GM19455 (cell line): ENCODE measurements around the gene KBTBD7.
"Not testable (repeated sequence)": the region's sequence is repeated elsewhere in the genome, so short reads cannot be mapped to it uniquely, and the experiment has no call there.

ENCODE experiments used
- ATAC-seq: cut with Tn5 transposase; IDR thresholded peaks from one replicate; pipeline ENCODE4 v1.9.1; 2021; ENCODE audit not compliant: unreplicated experiment

Gene KBTBD7

DNA sequence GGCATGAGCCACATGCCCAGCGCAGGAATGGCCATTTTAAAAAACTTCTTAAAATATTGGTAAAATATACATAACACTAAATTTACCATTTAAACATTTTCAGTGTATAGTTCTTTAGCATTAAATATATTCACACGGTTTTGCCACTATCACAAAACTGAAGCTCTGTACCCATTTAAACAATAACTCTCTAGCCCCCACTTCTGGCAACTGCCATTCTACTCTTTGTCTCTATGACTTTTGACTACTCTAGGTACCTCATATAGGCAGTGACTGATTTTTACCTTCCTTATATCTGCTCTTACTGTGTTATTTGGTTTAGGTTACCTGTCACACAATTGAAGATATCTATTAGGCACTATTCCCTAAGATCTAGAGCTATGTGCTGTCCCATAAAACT lies 2.3 kb upstream of the KBTBD7 start:
- no peak for ATAC-seq

DNA sequence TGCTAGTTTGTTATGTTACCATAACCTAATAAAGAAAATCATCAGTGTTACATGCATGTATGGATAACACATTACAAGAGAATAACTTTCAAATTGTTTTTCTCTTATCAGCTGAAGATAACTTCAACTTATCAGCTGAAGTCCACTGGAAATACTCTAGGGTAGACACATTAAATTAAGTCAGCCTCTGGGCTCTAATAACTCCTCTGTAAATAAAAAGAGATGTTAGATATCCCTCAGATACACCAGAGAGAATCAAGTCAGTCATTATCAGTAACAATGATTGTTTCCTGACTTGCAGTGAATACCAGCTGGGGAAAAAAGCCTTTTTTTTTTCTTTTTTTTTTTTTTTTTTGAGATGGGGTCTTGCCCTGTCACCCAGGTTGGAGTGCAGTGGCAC lies 1.6 kb upstream of the KBTBD7 start:
- no peak for ATAC-seq

DNA sequence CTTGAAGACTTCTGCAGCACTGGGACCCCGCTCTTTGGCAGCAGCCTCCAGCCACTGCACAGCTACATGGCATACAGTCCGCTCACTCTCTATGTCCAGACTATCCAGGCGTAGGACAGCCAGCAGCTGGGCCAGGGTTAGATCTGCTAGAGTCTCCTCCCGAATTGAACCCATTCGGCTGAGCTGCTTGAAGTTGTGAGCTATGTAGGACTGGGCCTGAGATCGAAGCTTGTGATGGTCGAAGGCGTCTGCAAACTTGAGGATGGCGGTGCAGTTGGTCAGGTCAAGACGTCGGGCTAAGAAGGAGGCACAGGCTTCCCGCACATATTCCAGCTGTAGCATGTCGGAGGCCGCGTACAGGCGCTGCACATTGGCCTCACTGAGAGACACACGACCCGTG lies 900 bp downstream of the KBTBD7 start:
- ATAC-seq, result no peak

DNA sequence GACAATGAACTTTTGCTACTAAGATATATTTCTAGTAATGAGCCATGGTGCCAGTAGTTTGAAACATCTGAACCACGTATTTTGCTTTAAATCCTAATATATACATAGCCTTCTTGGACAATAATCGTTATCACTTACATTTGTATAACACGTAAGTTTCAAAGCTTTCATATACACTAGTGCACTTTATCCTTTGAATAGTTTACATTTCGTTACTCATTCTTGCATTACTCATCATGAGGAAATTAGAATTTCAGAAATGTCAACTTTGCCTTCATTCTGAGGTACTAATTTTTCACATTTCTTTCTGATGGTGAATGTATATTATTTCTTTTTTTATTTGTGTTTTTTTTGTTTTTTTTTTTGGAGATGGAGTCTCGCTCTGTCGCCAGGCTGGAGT lies 5.8 kb downstream of the KBTBD7 start:
- ATAC-seq, result no peak

DNA sequence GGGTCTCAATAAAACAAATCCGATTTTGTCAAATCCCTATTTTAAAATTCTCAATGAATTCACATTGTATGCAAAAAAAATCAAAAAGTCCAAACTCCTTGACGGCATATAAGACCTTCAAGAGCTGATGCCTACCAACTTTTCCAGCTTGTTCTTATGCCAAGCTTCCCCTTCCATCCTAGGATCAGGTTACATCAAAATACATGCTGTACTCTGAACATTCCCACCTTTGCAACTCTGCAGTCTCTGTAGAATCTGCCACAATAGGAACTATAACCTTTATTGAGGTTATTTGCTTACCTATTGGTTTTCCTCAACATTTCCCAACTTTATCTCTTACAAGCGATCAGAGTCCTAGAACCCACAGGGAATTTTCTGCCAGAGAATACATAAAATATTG lies 7.9 kb downstream of the KBTBD7 start:
- ATAC-seq, result no peak

DNA sequence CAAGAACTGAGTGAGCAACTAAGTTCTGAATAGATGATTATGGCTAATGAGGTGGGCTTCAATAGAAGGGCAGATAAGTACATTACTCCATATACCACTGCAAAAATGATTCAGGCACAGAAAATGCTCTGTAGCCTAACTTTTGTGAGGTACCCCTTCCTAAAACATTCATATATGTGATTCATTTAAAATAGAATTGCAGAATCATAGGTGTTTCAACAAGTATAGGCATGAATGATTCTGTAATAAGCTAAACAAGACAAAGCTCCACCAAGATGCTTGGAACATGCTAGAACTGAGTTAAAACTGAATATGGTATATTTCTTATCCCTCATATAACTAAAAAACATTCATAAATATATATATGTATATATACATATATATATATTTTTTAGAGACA lies 12.1 kb downstream of the KBTBD7 start:
- no peak for ATAC-seq

DNA sequence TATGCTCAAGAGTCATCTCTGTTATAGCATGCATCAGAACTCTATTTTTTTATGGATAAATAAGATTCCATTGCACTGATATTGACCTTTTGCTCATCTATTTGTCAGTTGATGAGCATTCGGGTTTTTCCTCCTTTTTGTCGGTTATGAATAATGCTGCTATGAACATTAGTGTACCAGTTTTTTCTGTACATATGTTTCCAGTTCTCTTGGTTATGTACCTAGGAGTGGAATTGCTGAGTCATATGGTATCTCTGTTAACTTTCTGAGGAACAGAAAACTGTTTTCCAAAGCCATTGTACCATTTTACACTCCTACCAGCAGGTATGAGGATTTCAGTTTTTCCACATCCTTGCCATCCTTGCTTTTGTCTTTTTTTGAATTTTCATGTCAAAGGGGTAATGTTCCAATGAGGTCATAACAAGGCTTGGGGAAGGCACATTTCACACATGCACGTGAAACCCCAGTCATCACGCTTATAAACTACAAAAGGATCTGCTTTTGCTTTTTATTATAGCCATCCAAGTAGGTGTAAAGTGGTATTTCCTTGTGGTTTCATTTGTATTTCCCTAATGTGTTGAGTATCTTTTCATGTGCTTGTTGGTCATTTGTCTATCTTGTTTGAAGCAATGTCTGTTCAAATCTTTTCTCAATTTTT lies 14.6 kb downstream of the KBTBD7 start:
- no peak for ATAC-seq

DNA sequence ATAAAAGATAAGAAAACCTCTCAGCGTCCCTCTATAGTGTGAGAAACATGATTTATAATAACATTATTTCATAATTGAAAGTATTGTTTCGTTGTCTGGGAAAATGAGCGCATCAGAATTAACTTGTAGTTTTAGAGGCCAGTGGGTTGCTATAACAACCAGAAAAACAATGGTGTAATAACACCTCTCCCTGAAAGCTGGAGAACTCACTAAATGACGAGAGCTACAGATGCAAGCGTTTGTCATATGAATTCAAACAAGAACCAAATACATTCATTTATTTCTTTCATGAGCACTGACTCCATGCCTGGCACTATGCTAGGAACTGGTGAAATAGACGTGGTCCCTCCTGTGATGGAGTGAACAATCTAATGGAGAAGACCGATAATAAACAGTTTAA lies 16.3 kb downstream of the KBTBD7 start:
- no peak for ATAC-seq

DNA sequence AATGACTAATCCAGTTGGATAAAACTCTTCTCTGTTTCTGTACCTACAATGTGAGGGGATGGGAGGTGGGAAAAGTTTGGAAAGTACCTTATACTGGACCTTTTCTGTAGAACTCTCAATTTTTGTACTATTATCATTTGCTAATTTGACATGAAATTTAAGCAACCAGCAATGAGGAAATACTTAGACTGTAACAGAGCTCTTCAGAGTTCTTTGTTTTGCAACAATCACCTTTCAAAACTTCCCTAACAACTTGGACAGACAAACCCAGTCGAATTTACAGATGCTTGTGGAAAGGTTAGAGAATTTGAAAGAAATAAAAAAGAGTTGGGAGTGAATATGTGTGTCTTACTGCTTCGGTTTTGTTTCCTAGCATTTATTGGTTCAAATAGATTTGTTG lies 16.8 kb downstream of the KBTBD7 start:
- ATAC-seq, result no peak

DNA sequence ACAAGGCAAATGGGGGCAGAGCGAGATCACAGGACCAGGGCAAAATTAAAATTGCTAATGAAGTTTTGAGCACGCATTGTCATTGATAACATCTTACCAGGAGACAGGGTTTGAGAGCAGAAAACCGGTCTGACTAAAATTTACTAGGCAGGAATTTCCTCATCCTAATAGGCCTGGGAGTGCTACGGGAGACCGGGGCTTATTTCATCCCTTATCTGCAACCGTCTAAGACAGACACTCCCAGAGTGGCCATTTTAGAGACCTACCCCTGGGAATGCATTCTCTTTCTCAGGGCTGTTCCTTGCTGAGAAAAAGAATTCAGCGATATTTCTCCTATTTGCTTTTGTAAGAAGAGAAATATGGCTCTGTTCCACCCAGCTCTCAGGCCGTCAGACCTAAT lies 18.8 kb downstream of the KBTBD7 start:
- not testable (repeated sequence) for ATAC-seq

DNA sequence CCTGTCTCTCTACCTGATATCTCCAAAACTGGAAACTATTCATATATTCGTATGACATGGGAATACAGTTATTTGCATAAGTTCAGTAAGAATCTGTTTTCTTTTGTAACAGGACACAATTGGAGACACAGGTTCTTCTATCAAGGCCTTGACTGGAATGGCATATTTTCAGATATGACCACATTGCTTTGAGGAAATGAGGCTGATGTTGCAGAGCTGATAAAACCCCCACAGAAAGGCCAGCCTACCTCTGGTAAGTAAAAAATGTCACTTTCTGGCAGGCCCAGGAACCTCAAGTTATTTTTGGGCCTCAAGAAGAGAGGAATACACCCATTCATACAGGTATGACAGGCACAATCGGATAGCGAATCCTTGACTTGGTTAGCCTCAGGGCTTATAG lies 32.2 kb downstream of the KBTBD7 start:
- no peak for ATAC-seq

DNA sequence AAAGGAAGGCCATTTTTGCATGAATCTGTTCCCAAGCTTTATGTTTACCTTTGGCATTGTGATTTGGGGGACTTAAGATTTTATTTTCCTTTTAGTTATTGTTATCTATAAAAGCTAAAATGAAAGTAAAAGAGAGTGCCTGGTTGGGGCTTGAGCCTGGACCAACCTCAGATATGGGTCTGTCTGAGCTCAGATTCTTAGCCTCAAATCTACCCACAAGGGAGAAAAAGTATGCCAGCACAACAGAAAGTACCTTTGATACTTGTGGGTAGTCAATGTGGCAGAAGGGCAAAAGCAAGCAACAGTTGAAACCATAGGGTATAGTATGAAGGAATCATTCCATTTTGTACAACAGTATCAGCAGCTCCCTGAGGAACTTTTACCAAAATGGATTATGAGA lies 35.2 kb downstream of the KBTBD7 start:
- ATAC-seq, result no peak

DNA sequence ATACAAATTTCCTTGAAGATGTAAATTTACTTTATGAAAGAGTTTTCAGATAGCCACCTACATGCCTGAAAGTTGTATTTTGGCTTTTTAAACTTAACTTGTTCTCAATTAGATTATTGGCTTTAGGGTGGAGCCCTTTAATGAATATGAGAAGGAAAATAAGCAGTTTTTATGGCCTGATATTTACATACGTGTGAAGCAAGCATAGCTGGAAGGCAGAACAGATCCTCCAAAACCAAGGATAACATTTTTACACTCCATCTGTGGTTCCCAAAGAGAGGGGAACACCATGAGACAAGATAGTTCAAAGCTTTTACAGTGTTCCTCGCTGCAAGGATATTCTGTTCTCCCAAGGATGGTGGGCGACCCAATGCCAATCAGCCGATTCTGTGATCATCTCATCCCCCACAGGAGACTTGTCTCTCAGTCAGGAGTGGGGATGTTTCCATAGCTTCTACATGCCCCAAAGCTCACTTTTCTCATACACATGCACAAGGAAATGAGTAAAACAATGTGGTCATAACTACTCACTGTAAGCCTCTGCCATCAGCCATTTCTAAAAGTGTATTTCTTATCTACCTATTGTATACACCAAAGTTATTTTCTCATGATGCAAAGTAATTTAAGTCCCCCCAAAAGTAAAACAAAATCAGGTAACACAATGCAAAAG lies 37.2 kb downstream of the KBTBD7 start:
- ATAC-seq, result no peak

DNA sequence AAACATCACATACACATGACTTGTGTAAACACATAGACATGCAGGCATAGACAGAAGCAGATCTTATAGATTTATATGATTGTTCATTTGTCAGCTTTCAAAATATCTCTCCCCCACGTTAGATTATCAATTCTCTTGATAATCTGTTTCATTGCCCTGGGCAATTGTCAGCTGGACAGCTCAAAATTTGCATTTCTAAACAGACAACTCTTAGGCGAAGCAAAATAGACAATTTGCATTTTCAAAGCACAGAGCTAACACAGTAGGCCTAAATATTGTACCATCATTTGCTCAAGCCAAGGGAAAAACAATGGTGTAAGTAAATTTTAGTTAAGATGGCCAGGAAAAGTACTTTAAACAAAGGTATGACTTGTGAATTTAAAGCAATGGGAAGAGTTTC lies 37.7 kb downstream of the KBTBD7 start:
- ATAC-seq, result no peak

DNA sequence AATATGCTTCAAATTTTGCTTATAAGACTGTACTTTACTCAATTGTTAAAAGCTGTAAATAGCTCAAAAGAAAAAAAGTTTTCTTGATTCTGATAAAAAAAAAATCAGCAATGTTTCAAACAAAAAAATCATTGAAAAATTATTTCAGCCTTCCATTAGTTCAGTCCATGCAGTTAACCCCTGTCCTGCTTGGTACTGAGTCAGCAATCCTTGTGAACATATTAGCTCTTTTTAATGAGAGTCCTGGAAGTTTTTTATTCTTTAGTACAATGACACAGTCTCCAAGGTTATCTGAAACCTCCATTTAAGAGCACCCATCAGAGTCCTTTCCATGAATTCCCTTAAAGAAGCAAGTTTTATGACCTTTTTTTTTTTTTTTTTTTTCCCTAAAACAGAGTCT lies 40.3 kb downstream of the KBTBD7 start:
- ATAC-seq, result no peak

DNA sequence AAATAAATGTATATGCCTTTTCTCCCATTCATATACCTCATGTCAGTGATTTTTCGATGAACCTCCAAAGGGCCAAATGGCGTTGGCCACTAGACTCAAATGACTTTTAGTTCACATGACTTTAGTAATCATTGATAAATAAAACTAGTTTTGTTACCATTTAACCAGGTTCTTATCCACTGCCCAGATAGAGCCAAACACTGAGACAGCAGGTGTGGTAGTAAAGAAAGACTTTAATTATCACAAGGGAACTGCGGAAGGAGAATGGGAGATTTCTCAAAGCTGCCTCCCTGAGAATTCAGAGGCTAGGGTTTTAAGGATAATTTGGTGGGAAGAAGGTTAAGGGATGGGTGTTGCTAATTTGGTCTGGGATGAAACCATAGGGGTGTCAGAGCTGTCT lies 42.4 kb downstream of the KBTBD7 start:
- ATAC-seq, result no peak

DNA sequence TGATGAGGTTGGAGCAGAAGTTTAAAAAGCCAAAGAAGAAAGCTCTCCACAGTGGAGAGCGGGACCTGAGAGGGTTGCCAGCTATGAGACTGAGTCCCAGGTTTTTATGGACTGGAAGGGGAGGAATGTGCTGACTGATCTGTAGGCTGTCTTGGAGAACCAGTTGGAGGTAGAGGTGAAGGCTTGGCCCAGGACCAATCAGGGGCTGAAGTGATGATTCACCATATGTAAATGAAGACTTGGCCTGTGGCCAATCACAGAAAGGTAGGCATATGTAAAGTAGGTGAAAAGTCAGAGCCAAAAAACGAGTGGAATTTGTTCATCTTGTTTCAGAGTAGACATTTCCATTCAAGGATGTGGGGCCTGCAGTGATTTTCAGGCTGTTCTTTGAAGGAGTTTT lies 44.3 kb downstream of the KBTBD7 start:
- no peak for ATAC-seq

DNA sequence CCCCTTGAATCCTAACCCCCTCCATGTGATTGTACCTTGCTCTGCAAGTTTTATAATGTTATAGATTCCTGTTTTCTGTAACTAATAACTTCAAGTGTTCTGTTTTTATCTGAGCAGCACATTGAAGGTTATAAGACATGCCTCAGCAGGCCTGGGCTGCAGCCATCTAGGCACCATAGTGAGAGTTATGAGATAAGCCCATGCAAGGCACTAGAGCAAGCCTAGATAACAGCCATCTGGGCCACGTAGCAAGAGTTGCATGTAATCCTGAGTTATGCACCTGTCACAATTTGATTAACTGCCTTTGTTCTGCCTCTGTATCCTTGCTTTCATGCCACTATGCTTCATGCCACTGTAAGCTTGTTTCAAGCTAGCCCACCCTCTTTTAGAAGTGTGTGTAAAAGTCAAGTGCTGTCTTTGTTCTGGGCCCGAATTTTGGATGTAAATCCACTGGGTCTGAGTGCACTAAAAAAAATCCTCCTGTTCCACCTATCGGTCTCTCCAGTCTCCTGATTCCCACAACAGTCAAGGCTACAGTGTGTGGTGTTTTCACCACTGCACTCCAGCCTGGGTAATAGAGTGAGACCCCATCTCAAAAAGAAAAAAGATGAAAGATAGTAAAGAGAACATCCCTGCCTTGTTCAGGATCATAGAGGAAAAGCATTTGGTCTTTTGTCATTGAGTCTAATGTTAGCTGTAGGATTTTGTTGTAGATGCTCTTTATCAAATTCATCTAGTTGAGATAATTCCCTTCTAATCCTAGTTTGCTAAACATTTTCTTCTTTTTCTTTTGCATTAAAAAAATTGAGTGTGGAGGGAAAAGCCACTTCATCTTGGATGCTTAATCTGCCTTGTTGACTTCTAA lies 45.7 kb downstream of the KBTBD7 start:
- ATAC-seq, result no peak

DNA sequence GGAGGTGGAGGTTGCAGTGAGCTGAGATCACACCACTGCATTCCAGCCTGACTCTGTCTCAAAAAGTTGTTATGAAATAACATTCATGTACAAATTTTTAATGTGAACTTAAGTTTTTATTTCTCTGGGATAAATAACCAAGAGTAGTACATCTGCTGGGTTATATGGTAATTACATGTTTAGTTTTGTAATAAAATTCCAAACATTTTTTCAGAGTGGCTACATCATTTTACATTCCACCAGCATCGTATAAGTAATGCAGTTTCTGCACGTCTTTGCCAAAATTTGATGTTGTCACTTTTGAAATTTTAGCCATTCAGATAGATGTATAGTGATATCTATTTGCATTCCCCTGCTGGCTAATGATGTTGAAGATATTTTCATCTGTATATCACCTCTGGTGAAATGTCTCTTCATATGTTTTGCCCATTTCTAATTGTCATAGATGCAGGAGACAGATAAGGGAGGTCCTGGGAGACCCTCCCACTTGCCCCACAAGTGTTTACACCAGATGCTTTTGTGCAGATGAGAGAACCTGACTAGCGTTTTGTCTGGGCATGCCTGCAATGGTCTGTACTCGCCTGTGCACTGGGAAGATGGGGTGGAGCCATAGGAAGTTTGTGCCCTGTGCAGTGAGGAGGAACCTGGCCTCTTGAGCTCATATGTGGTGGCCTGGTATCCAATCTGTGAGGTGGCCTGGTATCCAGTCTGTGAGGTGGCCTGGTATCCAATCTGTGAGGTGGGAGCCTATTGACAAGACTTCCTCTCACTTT lies 49.0 kb downstream of the KBTBD7 start:
- ATAC-seq, result no peak

DNA sequence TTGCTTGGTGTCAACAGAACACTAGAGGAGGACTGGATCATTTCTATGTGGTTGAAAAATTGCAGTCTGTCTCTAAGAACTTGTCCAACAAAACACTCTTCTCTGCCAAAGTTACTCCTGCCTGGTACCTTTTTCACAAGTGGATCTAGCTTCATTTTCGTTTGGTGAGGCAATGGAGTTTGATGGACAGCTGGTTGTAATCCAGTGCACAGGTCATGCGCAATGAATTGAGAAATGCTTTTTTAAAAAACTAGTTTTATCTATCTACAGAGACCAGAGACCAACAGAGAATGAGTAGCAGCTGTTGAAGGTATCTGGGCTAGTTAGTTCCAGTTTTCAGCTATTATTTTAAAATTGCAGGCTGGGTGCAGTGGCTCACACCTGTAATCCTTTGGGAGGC lies 49.8 kb downstream of the KBTBD7 start:
- no peak for ATAC-seq
